ENCODE measurements around the gene MAGIX.

DNA sequence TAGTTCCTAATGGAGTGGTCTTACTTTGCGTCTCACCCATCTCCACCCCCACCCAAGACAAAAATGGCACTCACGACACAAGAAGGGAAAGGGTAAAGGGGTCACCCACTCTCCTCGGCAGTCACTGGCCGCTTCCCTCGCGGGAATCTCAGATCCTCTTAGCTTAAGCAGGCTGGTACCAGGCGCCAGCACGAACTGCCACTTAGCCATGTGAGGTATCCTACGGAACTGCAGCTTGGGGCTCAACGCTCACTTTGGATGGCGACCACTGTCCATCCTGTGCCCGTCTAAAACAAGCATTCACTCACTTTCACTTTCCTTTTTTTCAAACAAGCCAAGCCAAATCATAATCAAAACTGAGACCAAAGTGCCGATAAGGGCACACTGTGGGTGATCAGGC, 14.6 kb upstream of the MAGIX start:
- TF ChIP-seq POLR2A (IDR thresholded peaks at IDR 0.05) (no peak), POLR2AphosphoS5 (IDR thresholded peaks at IDR 0.05) (no peak), CTCF (IDR thresholded peaks at IDR 0.05) (no peak), EP300 (IDR thresholded peaks at IDR 0.05) (no peak)

Data from upper lobe of left lung (tissue), 4 donors.